Osteocyte (in vitro differentiated cells): Measurements from ENCODE around the gene SPATA31C1. TPM values are rescaled to one million over a fixed set of nuclear protein-coding genes. Genes with fewer than 3 reads are reported as not detected.
"Not testable (repeated sequence)": the region's sequence is repeated elsewhere in the genome, so short reads cannot be mapped to it uniquely, and the experiment has no call there.

Experiments
- DNase-seq: peaks from one replicate; pipeline ENCODE4 v3.0.0; 2021; ENCODE audit warnings: mixed read lengths; ENCODE audit not compliant: unreplicated experiment; ENCODE audit errors: extremely low spot score
- H3K27ac Mint-ChIP-seq: one replicate; pipeline ENCODE4 v1.8.0; 2021; ENCODE audit warnings: mild to moderate bottlenecking, mixed read lengths; ENCODE audit not compliant: unreplicated experiment
- H3K27me3 Mint-ChIP-seq: one replicate; pipeline ENCODE4 v1.8.0; 2021; ENCODE audit warnings: mixed read lengths; ENCODE audit not compliant: unreplicated experiment
- H3K36me3 Mint-ChIP-seq: one replicate; pipeline ENCODE4 v1.8.0; 2021; ENCODE audit warnings: mixed read lengths; ENCODE audit not compliant: unreplicated experiment
- H3K4me1 Mint-ChIP-seq: one replicate; pipeline ENCODE4 v1.8.0; 2021; ENCODE audit warnings: mixed read lengths; ENCODE audit not compliant: unreplicated experiment
- H3K4me3 Mint-ChIP-seq: one replicate; pipeline ENCODE4 v1.8.0; 2021; ENCODE audit warnings: mild to moderate bottlenecking, moderate library complexity, mixed read lengths; ENCODE audit not compliant: unreplicated experiment
- H3K9me3 Mint-ChIP-seq: one replicate; pipeline ENCODE4 v1.8.0; 2021; ENCODE audit warnings: mixed read lengths; ENCODE audit not compliant: unreplicated experiment
- total RNA-seq: library from RNA; stranded (reverse); gene quantifications from 2 replicates; pipeline ENCODE4 v1.2.1, GENCODE V29; 2021
- TF ChIP-seq, protein P1 (sequence below): fragments of 200-600 bp; sonication (generic); IDR thresholded peaks from 2 replicates; pipeline ENCODE4 v1.5.0; 2021; ENCODE audit warnings: antibody characterized with exemption, mild to moderate bottlenecking, moderate library complexity

Gene SPATA31C1
- total RNA-seq, 1 donor from 2014 or later = not detected

DNA sequence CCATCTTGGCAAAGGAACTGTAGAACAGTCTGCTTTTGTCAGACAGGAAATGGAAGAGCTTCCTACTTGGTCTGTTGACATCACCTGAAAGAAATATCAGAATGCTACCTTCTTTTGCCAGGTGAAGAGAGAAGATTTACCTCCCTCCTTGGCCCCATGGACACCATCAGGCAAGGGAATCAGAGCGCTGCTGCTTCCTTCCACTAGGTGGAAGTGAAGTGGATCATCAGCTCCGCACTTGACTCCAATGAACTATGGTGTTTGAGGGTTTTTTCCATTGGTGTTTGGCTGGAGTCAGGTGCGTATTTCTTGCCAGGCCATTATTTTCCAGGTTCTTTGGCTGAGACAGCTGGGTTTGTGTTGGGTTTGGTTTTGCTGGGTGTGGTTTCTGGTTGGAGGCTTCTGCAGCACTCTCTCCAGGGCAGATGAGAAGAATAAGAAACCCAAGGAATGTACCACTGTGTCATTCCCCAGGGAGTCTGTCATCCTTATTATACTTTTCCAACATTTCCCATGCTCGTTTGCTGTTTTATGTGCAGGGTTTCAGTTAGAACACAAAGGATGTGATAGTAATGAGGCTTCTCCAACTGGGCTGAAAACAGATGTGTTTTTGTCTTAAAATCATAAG lies 22.6 kb upstream of the SPATA31C1 start:
- no peaks in the 10 kb centered on the region for H3K4me1 Mint-ChIP-seq
- no peak overlapping the region for H3K4me3 Mint-ChIP-seq
- no peak overlapping the region for H3K27ac Mint-ChIP-seq
- TF ChIP-seq, protein P1, sequence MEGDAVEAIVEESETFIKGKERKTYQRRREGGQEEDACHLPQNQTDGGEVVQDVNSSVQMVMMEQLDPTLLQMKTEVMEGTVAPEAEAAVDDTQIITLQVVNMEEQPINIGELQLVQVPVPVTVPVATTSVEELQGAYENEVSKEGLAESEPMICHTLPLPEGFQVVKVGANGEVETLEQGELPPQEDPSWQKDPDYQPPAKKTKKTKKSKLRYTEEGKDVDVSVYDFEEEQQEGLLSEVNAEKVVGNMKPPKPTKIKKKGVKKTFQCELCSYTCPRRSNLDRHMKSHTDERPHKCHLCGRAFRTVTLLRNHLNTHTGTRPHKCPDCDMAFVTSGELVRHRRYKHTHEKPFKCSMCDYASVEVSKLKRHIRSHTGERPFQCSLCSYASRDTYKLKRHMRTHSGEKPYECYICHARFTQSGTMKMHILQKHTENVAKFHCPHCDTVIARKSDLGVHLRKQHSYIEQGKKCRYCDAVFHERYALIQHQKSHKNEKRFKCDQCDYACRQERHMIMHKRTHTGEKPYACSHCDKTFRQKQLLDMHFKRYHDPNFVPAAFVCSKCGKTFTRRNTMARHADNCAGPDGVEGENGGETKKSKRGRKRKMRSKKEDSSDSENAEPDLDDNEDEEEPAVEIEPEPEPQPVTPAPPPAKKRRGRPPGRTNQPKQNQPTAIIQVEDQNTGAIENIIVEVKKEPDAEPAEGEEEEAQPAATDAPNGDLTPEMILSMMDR = no peak
- H3K27me3 Mint-ChIP-seq = peaks cover 58% of the 10 kb centered on the region
- DNase-seq = no peak
- peaks cover 7% of the 10 kb centered on the region for H3K9me3 Mint-ChIP-seq
- H3K36me3 Mint-ChIP-seq = peaks cover 1% of the 10 kb centered on the region

DNA sequence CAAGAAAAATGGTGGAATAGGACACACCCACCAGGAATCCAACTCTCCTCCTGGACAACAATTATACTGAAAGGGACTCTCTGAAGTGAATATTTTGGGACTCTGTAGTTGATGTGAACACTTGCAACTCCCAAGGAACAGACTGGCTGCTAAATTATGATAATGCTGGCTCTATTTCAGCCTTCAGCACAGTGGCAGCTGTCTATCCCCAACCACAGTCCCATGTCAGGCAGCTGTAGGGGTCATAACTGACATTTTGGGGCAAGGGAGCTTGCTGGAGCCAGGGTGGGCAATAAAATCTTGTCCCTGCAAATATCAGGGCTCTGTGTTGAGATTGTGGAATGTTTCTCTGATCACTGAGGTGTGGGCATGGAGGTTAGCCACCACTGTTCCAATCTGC lies 20.9 kb upstream of the SPATA31C1 start:
- H3K4me1 Mint-ChIP-seq = no peaks in the 10 kb centered on the region
- DNase-seq = no peak
- H3K36me3 Mint-ChIP-seq = peaks cover 1% of the 10 kb centered on the region
- H3K9me3 Mint-ChIP-seq = peaks cover 15% of the 10 kb centered on the region
- peaks cover 57% of the 10 kb centered on the region for H3K27me3 Mint-ChIP-seq
- no peak overlapping the region for H3K27ac Mint-ChIP-seq
- no peak overlapping the region for H3K4me3 Mint-ChIP-seq
- TF ChIP-seq, protein P1 = no peak

DNA sequence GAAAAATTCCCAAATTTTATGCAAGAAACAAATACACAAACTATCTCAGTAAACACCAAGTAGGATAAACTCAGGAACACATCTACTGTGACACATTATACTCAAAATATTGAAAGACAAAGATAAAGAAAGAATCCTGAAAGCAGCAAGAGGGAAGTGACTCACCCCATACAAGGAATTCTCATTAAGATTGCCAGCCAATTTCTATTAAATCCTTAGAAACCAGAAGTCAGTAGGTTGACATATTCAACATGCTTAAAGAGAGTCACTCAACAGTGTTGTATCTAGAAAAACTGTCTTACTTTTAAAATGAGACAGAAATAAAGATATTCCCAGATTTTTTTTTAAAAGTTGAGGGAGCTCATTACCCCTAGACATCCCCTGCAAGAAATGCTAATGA lies 19.6 kb upstream of the SPATA31C1 start:
- no peaks in the 10 kb centered on the region for H3K4me1 Mint-ChIP-seq
- H3K27ac Mint-ChIP-seq = no peak overlapping the region
- no peak overlapping the region for H3K4me3 Mint-ChIP-seq
- H3K9me3 Mint-ChIP-seq = peaks cover 18% of the 10 kb centered on the region
- no peak for DNase-seq
- H3K27me3 Mint-ChIP-seq = peaks cover 48% of the 10 kb centered on the region
- TF ChIP-seq, protein P1 = no peak
- peaks cover 1% of the 10 kb centered on the region for H3K36me3 Mint-ChIP-seq

DNA sequence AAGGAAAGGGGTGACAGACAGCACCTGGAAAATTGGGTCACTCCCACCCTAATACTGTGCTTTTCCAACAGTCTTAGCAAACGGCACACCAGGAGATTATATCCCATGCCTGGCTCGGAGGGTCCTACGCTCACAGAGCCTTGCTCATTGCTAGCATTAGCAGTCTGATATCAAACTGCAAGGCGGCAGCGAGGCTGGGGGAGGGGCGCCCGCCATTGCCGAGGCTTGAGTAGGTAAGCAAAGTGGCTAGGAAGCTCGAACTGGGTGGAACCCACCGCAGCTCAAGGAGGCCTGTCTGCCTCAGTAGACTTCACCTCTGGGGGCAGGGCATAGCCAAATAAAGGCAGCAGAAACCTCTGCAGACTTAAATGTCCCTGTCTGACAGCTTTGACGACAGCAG lies 15.4 kb upstream of the SPATA31C1 start:
- not testable (repeated sequence) for H3K4me3 Mint-ChIP-seq, H3K27ac Mint-ChIP-seq, H3K36me3 Mint-ChIP-seq, H3K4me1 Mint-ChIP-seq, DNase-seq
- Mint-ChIP-seq H3K9me3 (peaks cover 30% of the 10 kb centered on the region), H3K27me3 (peaks cover 38% of the 10 kb centered on the region)

DNA sequence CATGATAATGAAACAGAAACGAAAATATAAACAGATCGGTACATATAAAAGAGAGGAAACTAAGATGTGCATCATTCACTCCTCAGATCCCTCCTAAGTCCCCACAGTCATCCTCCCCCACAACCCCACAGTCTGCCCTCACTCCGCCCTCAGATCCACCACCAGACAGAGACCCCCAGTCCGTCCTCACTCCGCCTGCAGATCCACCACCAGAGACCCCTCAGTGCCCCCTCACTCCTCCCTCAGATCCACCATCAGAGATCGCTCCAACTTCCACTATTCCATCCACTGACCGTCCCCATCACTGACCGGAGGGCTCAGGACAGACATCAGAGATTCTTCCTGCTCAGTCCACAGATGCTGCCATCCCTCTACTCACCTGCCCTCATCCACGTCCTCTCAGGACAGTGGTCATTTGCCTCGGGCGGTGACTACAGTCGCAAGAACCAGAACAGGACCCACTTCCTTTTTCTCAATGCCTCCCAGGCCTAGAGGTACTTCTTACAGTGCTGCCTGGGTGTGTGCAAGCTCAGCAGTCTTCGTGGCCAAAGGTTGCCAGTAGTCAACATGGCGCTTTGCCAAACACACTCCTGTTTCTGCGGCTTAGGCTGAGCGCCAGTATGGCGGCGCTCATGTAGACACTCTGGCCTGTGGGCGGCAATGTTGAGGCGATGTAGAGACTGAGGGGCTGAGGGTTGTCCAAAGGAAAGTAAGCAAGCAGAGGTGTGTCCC lies 8.3 kb upstream of the SPATA31C1 start:
- Mint-ChIP-seq H3K4me1 (no peaks in the 10 kb centered on the region), H3K4me3 (no peak overlapping the region), H3K9me3 (peaks cover 7% of the 10 kb centered on the region), H3K27ac (no peak overlapping the region), H3K27me3 (peaks cover 44% of the 10 kb centered on the region), H3K36me3 (no peaks in the 10 kb centered on the region)
- DNase-seq = peak; percentile 64
- TF ChIP-seq, protein P1 = no peak
